Caco-2 (cell line): ENCODE measurements around the gene EVX2. TPM values are rescaled to one million over a fixed set of nuclear protein-coding genes. Genes with fewer than 3 reads are reported as not detected.

Experiments
- BruUV-seq: library from RNA; stranded (reverse); fragments of 400-500 nt; replicated peaks from 2 replicates; lab custom pipeline; 2021; lab: Mats Ljungman, UMichigan
- CTCF ChIA-PET: fragments of 300-600 bp; sonication (Branson Sonifier 250); formaldehyde crosslinking; loops from one replicate; lab custom pipeline; 2022; ENCODE audit warnings: antibody characterized with exemption; lab: Charles Lee
- POLR2A ChIA-PET: fragments of 300-600 bp; sonication (Branson Sonifier 250); formaldehyde crosslinking; loops from one replicate; lab custom pipeline; 2022; ENCODE audit warnings: antibody characterized with exemption; lab: Charles Lee
- DNase-seq, 2 experiments: peaks; one replicate each; pipeline versions ENCODE4 v3.0.0 to v3.0.0-alpha.2; 2020 to 2022
- H3K27me3 ChIP-seq: replicated peaks from 2 replicates; pipeline ENCODE4 v1.6.0; 2011; ENCODE audit warnings: low read length; ENCODE audit not compliant: control insufficient read depth, insufficient read depth
- H3K36me3 ChIP-seq: 2 replicates; pipeline ENCODE4 v1.5.1; 2011; ENCODE audit warnings: low read length; ENCODE audit not compliant: control insufficient read depth, insufficient read depth
- H3K4me1 ChIP-seq: fragments of 250-450 bp; sonication (Bioruptor Pico); 2 replicates; pipeline ENCODE4 v1.5.1; 2020; ENCODE audit warnings: mild to moderate bottlenecking
- H3K4me3 ChIP-seq: 2 replicates; pipeline ENCODE4 v1.5.1; 2011; ENCODE audit warnings: low read depth, mild to moderate bottlenecking, control low read depth, low read length
- H3K9me3 ChIP-seq: fragments of 250-450 bp; sonication (Bioruptor Pico); 2 replicates; pipeline ENCODE4 v1.5.1; 2020; ENCODE audit warnings: mild to moderate bottlenecking, moderate library complexity
- H3K27ac Mint-ChIP-seq: one replicate; pipeline ENCODE4 v1.8.0; 2022; ENCODE audit warnings: mixed read lengths; ENCODE audit not compliant: unreplicated experiment
- H3K27me3 Mint-ChIP-seq: one replicate; pipeline ENCODE4 v1.8.0; 2022; ENCODE audit warnings: mixed read lengths; ENCODE audit not compliant: insufficient read depth, unreplicated experiment
- H3K36me3 Mint-ChIP-seq: one replicate; pipeline ENCODE4 v1.8.0; 2022; ENCODE audit warnings: mild to moderate bottlenecking, mixed read lengths; ENCODE audit not compliant: insufficient read depth, unreplicated experiment
- H3K4me1 Mint-ChIP-seq: one replicate; pipeline ENCODE4 v1.8.0; 2022; ENCODE audit warnings: low read depth, mixed read lengths; ENCODE audit not compliant: unreplicated experiment
- H3K4me3 Mint-ChIP-seq: one replicate; pipeline ENCODE4 v1.8.0; 2022; ENCODE audit warnings: mild to moderate bottlenecking, moderate library complexity, mixed read lengths; ENCODE audit not compliant: unreplicated experiment
- H3K9me3 Mint-ChIP-seq: one replicate; pipeline ENCODE4 v1.8.0; 2022; ENCODE audit warnings: mixed read lengths; ENCODE audit not compliant: unreplicated experiment
- CTCF ChIP-seq, 2 experiments: fragments of 200-600 bp in 1 of 2; IDR thresholded peaks; 1 replicate in 1 of 2; 2 replicates in 1 of 2; pipeline versions ENCODE4 v1.5.1 to v1.8.0; 2011 to 2022; ENCODE audit warnings: antibody characterized with exemption in 1 of 2, control low read depth in 1 of 2, inconsistent platforms in 1 of 2, low read depth in 1 of 2, low read length in 1 of 2, mild to moderate bottlenecking in 1 of 2, moderate library complexity in 1 of 2; ENCODE audit not compliant: insufficient read depth in 1 of 2, severe bottlenecking in 1 of 2, unreplicated experiment in 1 of 2
- intact Hi-C: fragments of 100-400 bp; cut with micrococcal nuclease; formaldehyde crosslinking; loops from one replicate; pipeline ENCODE4 v1.10.0; 2022; ENCODE audit not compliant: unreplicated experiment
- total RNA-seq: library from RNA; stranded (reverse); gene quantifications from 2 replicates; pipeline ENCODE4 v1.2.3, GENCODE V29; 2022

EVX2 gene
- total RNA-seq, 1 experiment from 2014 or later: not detected

GRCh38 chr2:176121190-176122051 lies 37.7 kb upstream of the EVX2 start:
- no TSS peak for BruUV-seq
- H3K27me3 Mint-ChIP-seq: peaks cover 69% of the 10 kb centered on the region
- no peak overlapping the region for H3K4me3 ChIP-seq
- no peaks in the 10 kb centered on the region for H3K36me3 Mint-ChIP-seq
- no peak for DNase-seq
- H3K4me3 Mint-ChIP-seq: no peak overlapping the region
- H3K9me3 Mint-ChIP-seq: no peaks in the 10 kb centered on the region
- H3K9me3 ChIP-seq: no peaks in the 10 kb centered on the region
- TF ChIP-seq CTCF (IDR thresholded peaks at IDR 0.05; ENCODE audit: insufficient read depth in 1 of 2, low read depth in 1 of 2, low read length in 1 of 2, severe bottlenecking in 1 of 2, unreplicated experiment in 1 of 2): no peak
- intact Hi-C loops: loop anchor here (10.0 kb wide), 2 partner anchors 263 to 693 kb away; no protein-coding TSS in a partner anchor
- H3K4me1 Mint-ChIP-seq: no peaks in the 10 kb centered on the region
- H3K27ac Mint-ChIP-seq: no peak overlapping the region
- CTCF ChIA-PET: interaction anchor here (0.6 to 2.2 kb wide), 4 partner anchors 9 to 533 kb away, joined by 3 to 7 read pairs (median 4); no protein-coding TSS in a partner anchor
- POLR2A ChIA-PET: no interaction called here
- H3K36me3 ChIP-seq: no peaks in the 10 kb centered on the region
- H3K4me1 ChIP-seq: peaks cover 9% of the 10 kb centered on the region; the same call in 1 of the 2 replicates
- peaks cover 11% of the 10 kb centered on the region for H3K27me3 ChIP-seq

- BruUV-seq: no TSS peak
- no peaks in the 10 kb centered on the region for H3K4me1 Mint-ChIP-seq
- ChIA-PET CTCF (interaction anchor here (0.6 to 2.2 kb wide), 3 partner anchors 9 to 534 kb away, joined by 3 to 7 read pairs (median 5); no protein-coding TSS in a partner anchor), POLR2A (no interaction called here)
- peaks cover 67% of the 10 kb centered on the region for H3K27me3 Mint-ChIP-seq
- intact Hi-C loops: loop anchor here (10.0 kb wide), 2 partner anchors 264 to 694 kb away; no protein-coding TSS in a partner anchor
- Histone ChIP-seq H3K36me3 (no peaks in the 10 kb centered on the region), H3K4me1 (peaks cover 9% of the 10 kb centered on the region; the same call in 1 of the 2 replicates), H3K27me3 (peaks cover 11% of the 10 kb centered on the region), H3K9me3 (no peaks in the 10 kb centered on the region), H3K4me3 (no peak overlapping the region)
- H3K9me3 Mint-ChIP-seq: no peaks in the 10 kb centered on the region
- no peaks in the 10 kb centered on the region for H3K36me3 Mint-ChIP-seq
- no peak for DNase-seq
- no peak for TF ChIP-seq CTCF (IDR thresholded peaks at IDR 0.05; ENCODE audit: insufficient read depth in 1 of 2, low read depth in 1 of 2, low read length in 1 of 2, severe bottlenecking in 1 of 2, unreplicated experiment in 1 of 2)
- H3K4me3 Mint-ChIP-seq: no peak overlapping the region
- no peak overlapping the region for H3K27ac Mint-ChIP-seq
Measured at GRCh38 chr2:176120364-176121189, 36.8 kb upstream of the EVX2 start.
